ENCODE results near the gene OMA1. TPM values are rescaled to one million over a fixed set of nuclear protein-coding genes. Genes with fewer than 3 reads are reported as not detected.

The OMA1 gene
- total and polyA plus RNA-seq, 8 donors, result 20.5 to 28.3 (median 26.0) TPM

- Histone ChIP-seq H3K9me3 (no peaks in the 10 kb centered on the region), H3K4me1 (no peaks in the 10 kb centered on the region), H3K4me3 (no peak overlapping the region), H3K27ac (no peak overlapping the region), H3K36me3 (no peaks in the 10 kb centered on the region), H3K27me3 (no peaks in the 10 kb centered on the region)
- DNase-seq, result no peak
- TF ChIP-seq, protein P1, sequence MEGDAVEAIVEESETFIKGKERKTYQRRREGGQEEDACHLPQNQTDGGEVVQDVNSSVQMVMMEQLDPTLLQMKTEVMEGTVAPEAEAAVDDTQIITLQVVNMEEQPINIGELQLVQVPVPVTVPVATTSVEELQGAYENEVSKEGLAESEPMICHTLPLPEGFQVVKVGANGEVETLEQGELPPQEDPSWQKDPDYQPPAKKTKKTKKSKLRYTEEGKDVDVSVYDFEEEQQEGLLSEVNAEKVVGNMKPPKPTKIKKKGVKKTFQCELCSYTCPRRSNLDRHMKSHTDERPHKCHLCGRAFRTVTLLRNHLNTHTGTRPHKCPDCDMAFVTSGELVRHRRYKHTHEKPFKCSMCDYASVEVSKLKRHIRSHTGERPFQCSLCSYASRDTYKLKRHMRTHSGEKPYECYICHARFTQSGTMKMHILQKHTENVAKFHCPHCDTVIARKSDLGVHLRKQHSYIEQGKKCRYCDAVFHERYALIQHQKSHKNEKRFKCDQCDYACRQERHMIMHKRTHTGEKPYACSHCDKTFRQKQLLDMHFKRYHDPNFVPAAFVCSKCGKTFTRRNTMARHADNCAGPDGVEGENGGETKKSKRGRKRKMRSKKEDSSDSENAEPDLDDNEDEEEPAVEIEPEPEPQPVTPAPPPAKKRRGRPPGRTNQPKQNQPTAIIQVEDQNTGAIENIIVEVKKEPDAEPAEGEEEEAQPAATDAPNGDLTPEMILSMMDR (IDR thresholded peaks at IDR 0.05), result no peak
- no peak for ATAC-seq
- intact Hi-C loops (cut with DNase I), result no loop called here
Observed at GRCh38 chr1:58441699-58442098, 104.8 kb downstream of the OMA1 start.

DNA sequence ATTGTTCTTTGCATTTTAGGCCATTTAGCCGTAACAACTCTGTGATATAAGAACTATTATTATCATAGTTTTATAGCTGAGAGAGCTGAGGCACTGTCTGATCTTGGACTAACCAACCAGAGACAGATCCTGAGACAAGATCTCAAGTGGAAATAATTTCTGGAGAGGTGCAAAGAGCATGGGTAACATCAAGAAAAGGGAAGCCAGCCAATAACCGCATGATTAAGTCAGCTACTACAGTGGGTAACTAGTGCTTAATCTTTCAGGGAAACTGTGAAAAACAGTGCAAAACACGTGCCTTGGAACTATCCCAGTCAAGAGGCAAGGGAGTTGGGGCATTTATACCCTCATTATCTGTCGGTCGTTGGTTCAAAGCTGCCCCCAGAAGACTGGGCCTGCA lies 105.8 kb downstream of the OMA1 start:
- no peak for ATAC-seq
- Histone ChIP-seq H3K9me3 (no peaks in the 10 kb centered on the region), H3K4me1 (no peaks in the 10 kb centered on the region), H3K27ac (no peak overlapping the region), H3K36me3 (no peaks in the 10 kb centered on the region), H3K4me3 (no peak overlapping the region), H3K27me3 (no peaks in the 10 kb centered on the region)
- intact Hi-C loops (cut with DNase I), result no loop called here
- no peak for DNase-seq
- TF ChIP-seq, protein P1 (IDR thresholded peaks at IDR 0.05), result no peak

DNA sequence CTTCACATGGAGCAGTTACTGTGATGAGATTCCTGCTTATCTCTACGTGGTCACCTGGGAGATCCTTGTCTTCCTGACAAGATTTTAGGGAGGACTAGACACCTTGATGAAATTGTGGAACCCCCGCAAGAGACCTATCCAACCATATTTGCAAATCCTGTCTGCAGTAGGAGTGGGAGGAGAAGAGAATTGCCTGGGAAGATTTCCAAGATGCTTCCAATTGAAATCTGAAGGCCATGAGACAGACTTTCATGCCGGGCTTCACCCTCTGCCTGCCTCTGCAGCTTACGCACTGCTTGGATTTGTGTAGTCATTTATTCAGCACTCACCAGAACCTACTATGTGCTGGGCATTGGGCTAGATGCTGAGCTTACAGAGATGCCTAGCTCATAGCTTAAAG lies 106.6 kb downstream of the OMA1 start:
- DNase-seq (no peak), ATAC-seq (no peak)
- intact Hi-C loops (cut with DNase I), result no loop called here
- Histone ChIP-seq H3K27me3 (no peaks in the 10 kb centered on the region), H3K4me3 (no peak overlapping the region), H3K4me1 (no peaks in the 10 kb centered on the region), H3K9me3 (no peaks in the 10 kb centered on the region), H3K27ac (no peak overlapping the region), H3K36me3 (no peaks in the 10 kb centered on the region)
- TF ChIP-seq, protein P1 (IDR thresholded peaks at IDR 0.05), result no peak

DNA sequence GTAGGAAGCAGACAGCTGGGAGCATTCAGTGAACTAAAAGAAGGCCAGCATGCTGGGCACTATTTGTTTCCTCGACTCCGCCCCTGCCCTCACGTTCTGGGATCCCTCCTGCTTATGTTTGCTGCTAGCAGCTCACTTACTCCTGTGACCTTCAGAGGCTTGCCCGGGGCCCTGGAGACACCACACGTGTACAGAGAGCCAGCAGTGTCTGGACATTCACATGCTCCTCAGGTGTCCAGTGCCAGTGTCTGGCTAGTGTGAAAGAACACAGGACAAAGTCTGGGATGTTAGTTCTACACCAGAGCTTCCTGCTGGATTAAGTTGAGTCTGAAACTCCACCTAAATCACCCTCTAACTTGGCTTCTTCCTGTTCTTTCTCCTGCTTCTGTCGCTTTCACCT lies 108.1 kb downstream of the OMA1 start:
- no peaks in the 10 kb centered on the region for H3K27me3 ChIP-seq

DNA sequence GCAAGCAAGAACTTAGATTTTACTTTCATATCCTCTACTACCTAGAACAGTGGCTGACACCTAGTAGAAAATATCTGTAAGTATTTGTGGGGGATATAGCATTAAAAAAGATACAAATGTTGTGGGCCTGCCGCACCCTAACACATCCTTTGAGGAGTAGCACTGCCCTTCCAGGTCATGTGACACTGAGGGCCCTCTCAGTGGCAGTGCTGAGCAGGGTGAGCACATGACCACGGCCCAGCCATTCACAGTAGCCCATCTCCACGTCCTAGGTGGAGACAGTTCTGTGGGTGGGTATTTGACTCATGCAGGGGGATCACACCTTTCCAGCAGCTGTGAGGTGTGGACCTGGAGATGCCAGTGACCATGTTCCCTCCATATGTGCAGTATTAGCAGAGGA lies 108.9 kb downstream of the OMA1 start:
- H3K4me3 ChIP-seq, result no peak overlapping the region
- H3K27ac ChIP-seq, result no peak overlapping the region
- TF ChIP-seq, protein P1 (IDR thresholded peaks at IDR 0.05), result no peak
- ATAC-seq (no peak), DNase-seq (no peak)
- no peaks in the 10 kb centered on the region for H3K27me3 ChIP-seq
- H3K36me3 ChIP-seq, result no peaks in the 10 kb centered on the region
- H3K9me3 ChIP-seq, result no peaks in the 10 kb centered on the region
- intact Hi-C loops (cut with DNase I), result no loop called here
- no peaks in the 10 kb centered on the region for H3K4me1 ChIP-seq

More for the DNA sequence above, 108.1 kb downstream of the OMA1 start:
- DNase-seq (no peak), ATAC-seq (no peak)
- no peak overlapping the region for H3K27ac ChIP-seq
- no peaks in the 10 kb centered on the region for H3K36me3 ChIP-seq
- no peak overlapping the region for H3K4me3 ChIP-seq
- H3K9me3 ChIP-seq, result no peaks in the 10 kb centered on the region
- TF ChIP-seq, protein P1 (IDR thresholded peaks at IDR 0.05), result no peak
- intact Hi-C loops (cut with DNase I), result no loop called here
- H3K4me1 ChIP-seq, result no peaks in the 10 kb centered on the region
